ENCODE data around the gene DDX11. TPM values are rescaled to one million over a fixed set of nuclear protein-coding genes. Genes with fewer than 3 reads are reported as not detected.
"Not testable (repeated sequence)": the region's sequence is repeated elsewhere in the genome, so short reads cannot be mapped to it uniquely, and the experiment has no call there.

DDX11 gene
- total RNA-seq, 1 donor: 15.9 TPM

DNA sequence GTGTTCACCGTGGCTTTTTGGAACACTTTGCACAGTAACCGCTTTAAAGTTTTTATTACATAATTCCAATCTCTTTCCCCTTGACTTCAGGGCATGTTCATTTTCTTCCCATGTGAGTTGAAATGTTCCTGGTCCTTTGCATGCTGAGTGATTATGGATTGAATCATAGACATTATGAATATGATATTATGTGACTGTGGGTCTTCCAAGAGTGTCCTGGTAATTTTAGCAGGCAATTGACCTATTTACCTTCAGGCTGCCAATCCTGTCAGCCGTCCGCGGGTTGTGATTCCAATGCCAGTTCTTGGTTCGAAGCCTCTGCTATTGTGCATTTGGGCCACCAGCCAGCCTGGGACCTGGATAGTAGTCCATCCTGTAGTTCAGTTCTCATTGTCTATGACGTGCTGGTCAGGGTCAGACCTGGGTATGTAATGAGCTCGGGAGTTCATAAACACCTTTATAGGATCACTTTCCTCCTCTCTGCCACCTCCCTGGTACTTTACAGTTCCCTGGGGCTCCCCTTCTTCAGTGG is 32.6 kb upstream of the DDX11 start:
- no peak for DNase-seq (ENCODE audit: insufficient read length, low spot score, missing footprints)
- H3K4me3 ChIP-seq (ENCODE audit: insufficient read depth, low read length): no peak overlapping the region
- no peaks in the 10 kb centered on the region for H3K36me3 ChIP-seq (ENCODE audit: insufficient read depth, low read length)
- TF ChIP-seq, protein P1, sequence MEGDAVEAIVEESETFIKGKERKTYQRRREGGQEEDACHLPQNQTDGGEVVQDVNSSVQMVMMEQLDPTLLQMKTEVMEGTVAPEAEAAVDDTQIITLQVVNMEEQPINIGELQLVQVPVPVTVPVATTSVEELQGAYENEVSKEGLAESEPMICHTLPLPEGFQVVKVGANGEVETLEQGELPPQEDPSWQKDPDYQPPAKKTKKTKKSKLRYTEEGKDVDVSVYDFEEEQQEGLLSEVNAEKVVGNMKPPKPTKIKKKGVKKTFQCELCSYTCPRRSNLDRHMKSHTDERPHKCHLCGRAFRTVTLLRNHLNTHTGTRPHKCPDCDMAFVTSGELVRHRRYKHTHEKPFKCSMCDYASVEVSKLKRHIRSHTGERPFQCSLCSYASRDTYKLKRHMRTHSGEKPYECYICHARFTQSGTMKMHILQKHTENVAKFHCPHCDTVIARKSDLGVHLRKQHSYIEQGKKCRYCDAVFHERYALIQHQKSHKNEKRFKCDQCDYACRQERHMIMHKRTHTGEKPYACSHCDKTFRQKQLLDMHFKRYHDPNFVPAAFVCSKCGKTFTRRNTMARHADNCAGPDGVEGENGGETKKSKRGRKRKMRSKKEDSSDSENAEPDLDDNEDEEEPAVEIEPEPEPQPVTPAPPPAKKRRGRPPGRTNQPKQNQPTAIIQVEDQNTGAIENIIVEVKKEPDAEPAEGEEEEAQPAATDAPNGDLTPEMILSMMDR (IDR thresholded peaks at IDR 0.05; ENCODE audit: extremely low read depth, low read depth, low read length): no peak
- H3K27ac ChIP-seq (ENCODE audit: low read depth, low read length): no peak overlapping the region
- H3K4me1 ChIP-seq (ENCODE audit: insufficient read depth, low read length): peaks cover 6% of the 10 kb centered on the region
- no peak overlapping the region for H2AFZ ChIP-seq (ENCODE audit: low read length)
- no peaks in the 10 kb centered on the region for H3K9me3 ChIP-seq (ENCODE audit: low read depth, low read length)
- H3K27me3 ChIP-seq (ENCODE audit: insufficient read depth, low read length): no peaks in the 10 kb centered on the region
- no peak overlapping the region for H3K4me2 ChIP-seq (ENCODE audit: insufficient read depth, low read length)
- H3K79me2 ChIP-seq (ENCODE audit: insufficient read depth, low read length): no peaks in the 10 kb centered on the region
- no peaks in the 10 kb centered on the region for H4K20me1 ChIP-seq (ENCODE audit: insufficient read depth, low read length)

DNA sequence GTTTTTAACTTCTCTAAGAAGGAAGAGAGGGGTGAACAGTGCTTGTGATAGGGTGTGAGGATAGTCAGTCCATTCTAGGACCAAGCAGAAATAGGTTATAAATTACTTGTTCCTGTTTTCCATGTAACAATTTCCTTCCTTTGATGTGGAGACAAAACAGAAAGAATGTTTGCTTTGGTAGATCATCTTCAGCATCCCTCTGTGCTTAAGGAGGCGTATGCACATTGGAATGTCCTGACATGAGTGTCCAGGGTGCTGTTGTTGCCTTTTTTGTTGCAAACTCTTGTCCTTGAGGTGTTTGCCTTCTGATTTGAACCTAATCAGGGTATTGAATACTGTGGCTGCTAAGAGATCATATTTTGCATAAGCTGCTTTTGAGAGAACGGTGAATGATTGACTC is 23.5 kb upstream of the DDX11 start:
- H3K9me3 ChIP-seq (ENCODE audit: low read depth, low read length); H2AFZ ChIP-seq (ENCODE audit: low read length); H3K79me2 ChIP-seq (ENCODE audit: insufficient read depth, low read length); H3K27me3 ChIP-seq (ENCODE audit: insufficient read depth, low read length); H4K20me1 ChIP-seq (ENCODE audit: insufficient read depth, low read length); DNase-seq (ENCODE audit: insufficient read length, low spot score, missing footprints); H3K36me3 ChIP-seq (ENCODE audit: insufficient read depth, low read length); H3K4me1 ChIP-seq (ENCODE audit: insufficient read depth, low read length); H3K4me3 ChIP-seq (ENCODE audit: insufficient read depth, low read length); H3K4me2 ChIP-seq (ENCODE audit: insufficient read depth, low read length); H3K27ac ChIP-seq (ENCODE audit: low read depth, low read length): not testable (repeated sequence)

DNA sequence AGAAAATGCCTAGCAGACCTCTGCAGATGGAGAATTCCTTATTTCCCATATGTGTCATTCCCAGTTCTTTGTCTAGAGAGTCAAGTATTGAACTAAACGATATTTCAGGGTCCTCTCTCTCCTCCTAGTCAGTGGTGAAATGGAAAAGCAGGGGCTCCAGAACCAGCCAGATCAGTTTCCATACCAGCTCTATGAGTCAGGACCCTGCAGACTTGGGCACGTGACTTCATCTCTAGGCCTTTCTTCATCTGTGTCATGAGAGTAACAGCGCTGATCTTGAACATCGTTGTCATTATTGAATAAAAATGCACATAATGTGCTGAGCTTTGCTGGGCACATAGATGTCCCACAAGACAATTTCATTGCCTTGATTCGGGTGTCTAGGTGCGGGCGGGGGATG is 23.1 kb upstream of the DDX11 start:
- H3K4me2 ChIP-seq (ENCODE audit: insufficient read depth, low read length); H4K20me1 ChIP-seq (ENCODE audit: insufficient read depth, low read length); H3K4me3 ChIP-seq (ENCODE audit: insufficient read depth, low read length); H3K9me3 ChIP-seq (ENCODE audit: low read depth, low read length); H3K27me3 ChIP-seq (ENCODE audit: insufficient read depth, low read length); H3K79me2 ChIP-seq (ENCODE audit: insufficient read depth, low read length); H3K4me1 ChIP-seq (ENCODE audit: insufficient read depth, low read length); H3K27ac ChIP-seq (ENCODE audit: low read depth, low read length); H3K36me3 ChIP-seq (ENCODE audit: insufficient read depth, low read length); DNase-seq (ENCODE audit: insufficient read length, low spot score, missing footprints); H2AFZ ChIP-seq (ENCODE audit: low read length): not testable (repeated sequence)

DNA sequence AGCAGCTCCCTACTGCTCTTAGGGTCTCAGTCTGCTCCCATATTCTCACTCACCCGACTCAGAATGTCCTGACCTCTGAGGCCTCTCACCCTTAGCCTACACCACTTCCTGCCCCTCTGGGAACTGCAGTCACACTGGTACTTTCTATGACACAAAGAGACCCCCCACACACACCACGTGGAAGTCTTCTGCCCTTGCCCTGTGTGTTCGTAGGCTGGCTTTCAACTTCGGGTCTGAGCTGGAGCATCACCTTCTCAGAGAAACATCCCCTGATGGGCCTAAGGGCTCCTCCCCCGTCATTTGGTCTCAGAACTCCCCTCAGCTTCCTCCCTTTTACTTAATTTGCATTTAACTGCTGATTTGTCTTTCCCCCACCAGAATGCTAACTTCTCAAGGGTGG is 22.0 kb upstream of the DDX11 start:
- not testable (repeated sequence) for H3K9me3 ChIP-seq (ENCODE audit: low read depth, low read length); H3K79me2 ChIP-seq (ENCODE audit: insufficient read depth, low read length); H2AFZ ChIP-seq (ENCODE audit: low read length); H3K4me2 ChIP-seq (ENCODE audit: insufficient read depth, low read length); H3K4me3 ChIP-seq (ENCODE audit: insufficient read depth, low read length); DNase-seq (ENCODE audit: insufficient read length, low spot score, missing footprints); H3K27ac ChIP-seq (ENCODE audit: low read depth, low read length); H3K4me1 ChIP-seq (ENCODE audit: insufficient read depth, low read length); H3K36me3 ChIP-seq (ENCODE audit: insufficient read depth, low read length); H4K20me1 ChIP-seq (ENCODE audit: insufficient read depth, low read length); H3K27me3 ChIP-seq (ENCODE audit: insufficient read depth, low read length)

DNA sequence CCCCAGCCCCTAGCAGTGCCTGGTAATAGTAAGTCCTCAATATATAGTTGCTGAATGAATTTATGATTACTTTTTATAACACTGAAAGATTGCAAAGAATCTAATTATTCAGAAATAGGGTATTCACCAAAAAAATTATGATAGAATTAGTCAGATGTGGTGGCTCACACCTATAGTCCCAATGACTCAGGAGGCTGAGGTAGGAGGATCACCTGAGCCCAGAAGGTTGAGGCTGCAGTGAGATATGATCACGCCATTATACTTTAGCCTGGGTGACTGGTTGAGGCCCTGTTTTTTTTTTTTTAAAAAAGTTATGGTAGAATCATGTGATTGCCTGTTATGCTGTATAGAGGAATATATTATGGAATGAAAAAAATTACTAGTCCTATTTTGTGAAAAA is 21.5 kb upstream of the DDX11 start:
- not testable (repeated sequence) for H3K36me3 ChIP-seq (ENCODE audit: insufficient read depth, low read length); H3K4me2 ChIP-seq (ENCODE audit: insufficient read depth, low read length); H2AFZ ChIP-seq (ENCODE audit: low read length); H3K27ac ChIP-seq (ENCODE audit: low read depth, low read length); H3K27me3 ChIP-seq (ENCODE audit: insufficient read depth, low read length); H3K4me1 ChIP-seq (ENCODE audit: insufficient read depth, low read length); H3K4me3 ChIP-seq (ENCODE audit: insufficient read depth, low read length); H3K9me3 ChIP-seq (ENCODE audit: low read depth, low read length); H4K20me1 ChIP-seq (ENCODE audit: insufficient read depth, low read length); H3K79me2 ChIP-seq (ENCODE audit: insufficient read depth, low read length); DNase-seq (ENCODE audit: insufficient read length, low spot score, missing footprints)

DNA sequence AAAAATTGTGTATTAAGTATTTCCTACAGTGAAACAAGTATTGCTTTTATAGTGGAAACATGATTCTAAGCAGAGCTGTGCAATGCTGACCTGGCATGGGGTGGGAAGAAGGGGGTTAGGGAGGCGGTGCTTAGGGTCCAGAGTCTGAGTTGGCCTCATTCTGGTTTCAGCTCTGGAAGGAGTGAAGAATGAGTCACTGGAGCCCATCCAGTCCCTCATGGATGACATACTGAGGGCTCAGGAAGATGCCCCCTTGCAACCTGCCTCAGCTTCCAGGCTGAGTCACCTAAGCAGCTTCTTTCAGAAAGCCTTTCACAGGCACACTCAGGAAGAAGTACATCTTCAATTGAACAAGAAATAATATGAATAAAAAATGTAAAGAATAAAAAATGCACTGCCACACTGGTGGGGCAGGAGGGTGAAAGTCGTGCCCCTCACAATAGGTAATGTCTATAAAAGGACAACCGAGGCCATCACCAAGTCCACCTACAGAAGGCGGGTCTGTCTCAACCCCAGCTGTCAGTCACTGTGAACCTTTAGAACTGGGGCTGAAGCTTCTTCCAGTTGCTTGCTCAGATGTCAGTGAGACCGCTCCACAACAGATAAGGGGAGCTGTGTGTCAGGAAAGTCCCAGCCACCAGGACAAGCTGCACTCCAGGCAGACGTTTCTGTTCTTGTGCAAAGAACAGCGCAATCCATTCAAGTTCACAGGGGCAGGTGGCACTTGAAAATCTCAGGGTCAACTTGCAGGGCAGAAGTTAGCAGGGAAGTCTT is 20.8 kb upstream of the DDX11 start:
- DNase-seq (ENCODE audit: insufficient read length, low spot score, missing footprints); H3K4me3 ChIP-seq (ENCODE audit: insufficient read depth, low read length); H3K36me3 ChIP-seq (ENCODE audit: insufficient read depth, low read length); H2AFZ ChIP-seq (ENCODE audit: low read length); H3K27ac ChIP-seq (ENCODE audit: low read depth, low read length); H3K79me2 ChIP-seq (ENCODE audit: insufficient read depth, low read length); H4K20me1 ChIP-seq (ENCODE audit: insufficient read depth, low read length); H3K9me3 ChIP-seq (ENCODE audit: low read depth, low read length); H3K27me3 ChIP-seq (ENCODE audit: insufficient read depth, low read length); H3K4me2 ChIP-seq (ENCODE audit: insufficient read depth, low read length); H3K4me1 ChIP-seq (ENCODE audit: insufficient read depth, low read length): not testable (repeated sequence)
